Thyroid gland (tissue), 4 donors: ENCODE results near the gene C10orf105. TPM values are rescaled to one million over a fixed set of nuclear protein-coding genes. Genes with fewer than 3 reads are reported as not detected.

ENCODE experiments used
- DNase-seq, 2 donors: peaks; one replicate each; pipeline ENCODE4 v3.0.0-alpha.2; 2019
- H3K27ac ChIP-seq, 3 donors: fragments of 200-600 bp; sonication (generic); 1 replicate in 2 of 3; 2 replicates in 1 of 3; pipeline ENCODE4 v1.5.1; 2016 to 2019; ENCODE audit warnings: mild to moderate bottlenecking in 1 of 3, moderate library complexity in 1 of 3
- H3K27me3 ChIP-seq: fragments of 200-600 bp; sonication (generic); one replicate; pipeline ENCODE4 v1.5.1; 2019
- H3K36me3 ChIP-seq, 2 donors: fragments of 200-600 bp; sonication (generic); one replicate each; pipeline ENCODE4 v1.5.1; 2016 to 2019
- H3K4me1 ChIP-seq, 2 donors: fragments of 200-600 bp; sonication (generic); one replicate each; pipeline ENCODE4 v1.5.1; 2017 to 2019
- H3K4me3 ChIP-seq, 3 donors: fragments of 200-600 bp; sonication (generic); replicated peaks in 1 of 3; 1 replicate in 2 of 3; 2 replicates in 1 of 3; pipeline ENCODE4 v1.5.1; 2016; ENCODE audit warnings: mild to moderate bottlenecking in 1 of 3
- H3K9me3 ChIP-seq: fragments of 200-600 bp; sonication (generic); one replicate; pipeline ENCODE4 v1.5.1; 2017
- CTCF ChIP-seq, 6 experiments: fragments of 200-600 bp in 3 of 6; fragments of 450-650 bp in 3 of 6; sonication (generic) in 3 of 6; IDR thresholded peaks; one replicate each; pipeline ENCODE4 v1.5.1; 2016 to 2019; ENCODE audit warnings: antibody characterized with exemption in 6 of 6, mild to moderate bottlenecking in 2 of 6, inconsistent platforms in 1 of 6, moderate library complexity in 1 of 6
- POLR2A ChIP-seq, 2 donors: fragments of 450-650 bp; IDR thresholded peaks; one replicate each; pipeline ENCODE4 v1.6.1; 2017; ENCODE audit warnings: antibody characterized with exemption in 2 of 2, mild to moderate bottlenecking in 2 of 2, moderate library complexity in 1 of 2
- WGBS, 2 donors: methylation state at CpG; one replicate each; pipeline ENCODE4 v1.1.5; 2017; 5-methylcytosine and 5-hydroxymethylcytosine counted together
- intact Hi-C: fragments of 100-400 bp; cut with DNase I; formaldehyde crosslinking; loops from one replicate; pipeline ENCODE4 v1.15.1; 2023
- total RNA-seq, 4 donors: library from RNA; depleted of rRNA; stranded (reverse); fragments of >200 nt; gene quantifications; one replicate each; pipeline ENCODE4 v1.2.3, GENCODE V29; 2016

C10orf105 gene
- total RNA-seq, 4 donors from 2014 or later, result not detected

- no peak overlapping the region for H3K4me3 ChIP-seq
- no peaks in the 10 kb centered on the region for H3K27me3 ChIP-seq
- H3K27ac ChIP-seq, result no peak overlapping the region
- no peak for DNase-seq
- no peaks in the 10 kb centered on the region for H3K36me3 ChIP-seq
- TF ChIP-seq CTCF (IDR thresholded peaks at IDR 0.05) (no peak), POLR2A (IDR thresholded peaks at IDR 0.05) (no peak)
- whole genome bisulfite sequencing, 2 donors, result 95 to 98% methylated on average over 6 of the region's 6 CpGs
- intact Hi-C loops, result no loop called here
- H3K9me3 ChIP-seq, result no peaks in the 10 kb centered on the region
- peaks cover 0 to 12% of the 10 kb centered on the region in 2 donors for H3K4me1 ChIP-seq
Observed at GRCh38 chr10:71721313-71721712, 1.7 kb upstream of the C10orf105 start.

- no peaks in the 10 kb centered on the region for H3K9me3 ChIP-seq
- H3K27ac ChIP-seq, result no peak overlapping the region
- DNase-seq, result no peak
- H3K4me3 ChIP-seq, result no peak overlapping the region
- intact Hi-C loops, result no loop called here
- no peaks in the 10 kb centered on the region for H3K27me3 ChIP-seq
- no peak for TF ChIP-seq POLR2A (IDR thresholded peaks at IDR 0.05)
- no peak for TF ChIP-seq CTCF (IDR thresholded peaks at IDR 0.05)
- 75 to 76% methylated on average over 4 of the region's 4 CpGs for WGBS, 2 donors
- no peaks in the 10 kb centered on the region for H3K36me3 ChIP-seq
- peaks cover 0 to 11% of the 10 kb centered on the region in 2 donors for H3K4me1 ChIP-seq
Observed at GRCh38 chr10:71720288-71720687, 710 bp upstream of the C10orf105 start.

- Histone ChIP-seq H3K9me3 (no peaks in the 10 kb centered on the region), H3K27me3 (no peaks in the 10 kb centered on the region), H3K4me3 (no peak overlapping the region), H3K4me1 (peaks cover 6 to 23% of the 10 kb centered on the region in 2 donors), H3K36me3 (no peaks in the 10 kb centered on the region), H3K27ac (no peak overlapping the region)
- TF ChIP-seq POLR2A (IDR thresholded peaks at IDR 0.05) (no peak), CTCF (IDR thresholded peaks at IDR 0.05) (no peak)
- 71 to 75% methylated on average over 7 of the region's 7 CpGs for WGBS, 2 donors
- DNase-seq, result no peak
- intact Hi-C loops, result no loop called here
Observed at GRCh38 chr10:71719042-71719441, 536 bp downstream of the C10orf105 start.

GRCh38 chr10:71718165-71718698 is 1.3 kb downstream of the C10orf105 start:
- Histone ChIP-seq H3K4me1 (peaks cover 14 to 31% of the 10 kb centered on the region in 2 donors), H3K4me3 (no peak overlapping the region), H3K27me3 (no peaks in the 10 kb centered on the region), H3K27ac (peak overlapping the region in 1 of 3 donors; percentile 19), H3K36me3 (no peaks in the 10 kb centered on the region), H3K9me3 (no peaks in the 10 kb centered on the region)
- DNase-seq, result no peak
- TF ChIP-seq POLR2A (IDR thresholded peaks at IDR 0.05), result no peak
- no peak for TF ChIP-seq CTCF (IDR thresholded peaks at IDR 0.05)
- intact Hi-C loops, result no loop called here
- 87% methylated on average over 10 of the region's 10 CpGs for WGBS, 2 donors

- TF ChIP-seq POLR2A (IDR thresholded peaks at IDR 0.05), result no peak
- no peak for TF ChIP-seq CTCF (IDR thresholded peaks at IDR 0.05)
Observed at GRCh38 chr10:71717551-71717951, 2.0 kb downstream of the C10orf105 start.

More at GRCh38 chr10:71717551-71717951, 2.0 kb downstream of the C10orf105 start:
- WGBS, 2 donors, result 69 to 74% methylated on average over 2 of the region's 2 CpGs
- peaks cover 16 to 38% of the 10 kb centered on the region in 2 donors for H3K4me1 ChIP-seq
- intact Hi-C loops, result no loop called here
- no peak overlapping the region for H3K27ac ChIP-seq
- H3K36me3 ChIP-seq, result no peaks in the 10 kb centered on the region
- no peak for DNase-seq
- no peaks in the 10 kb centered on the region for H3K27me3 ChIP-seq
- no peaks in the 10 kb centered on the region for H3K9me3 ChIP-seq
- no peak overlapping the region for H3K4me3 ChIP-seq
